ENCODE data around the gene TMED1. TPM values are rescaled to one million over a fixed set of nuclear protein-coding genes. Genes with fewer than 3 reads are reported as not detected.

The TMED1 gene
- total RNA-seq, 1 experiment from 2014 or later, result 32.3 TPM

- peak; percentile 77 for DNase-seq
- H4K20me1 ChIP-seq (ENCODE audit: control insufficient read depth, insufficient read depth, insufficient read length), result no peaks in the 10 kb centered on the region
- H3K4me3 Mint-ChIP-seq, result no peak overlapping the region
- H2BK15ac ChIP-seq (ENCODE audit: low read depth, low read length), result no peak overlapping the region
- H3K27me3 ChIP-seq (ENCODE audit: insufficient read depth, low read length), result no peaks in the 10 kb centered on the region
- no peak overlapping the region for H3T11ph ChIP-seq (ENCODE audit: low read length)
- no peak overlapping the region for H4K91ac ChIP-seq (ENCODE audit: insufficient read length, low read depth, low read length)
- H3K14ac ChIP-seq (ENCODE audit: insufficient read depth, low read length), result no peak overlapping the region
- H3K4me1 Mint-ChIP-seq, result peaks cover 0 to 7% of the 10 kb centered on the region in 2 experiments; a peak in 1 of 4 replicates
- H3K4me1 ChIP-seq (ENCODE audit: insufficient read depth, low read length), result no peaks in the 10 kb centered on the region
- no peak overlapping the region for H2BK120ac ChIP-seq (ENCODE audit: low read depth, low read length, poor library complexity, severe bottlenecking)
- no peak overlapping the region for H3K23ac ChIP-seq (ENCODE audit: insufficient read length, low read depth, low read length)
- no peaks in the 10 kb centered on the region for H3K23me2 ChIP-seq (ENCODE audit: insufficient read length, low read depth, low read length, poor library complexity, severe bottlenecking)
- no peak overlapping the region for H2BK12ac ChIP-seq (ENCODE audit: insufficient read length, low read depth, low read length)
- no peak overlapping the region for H2AK5ac ChIP-seq (ENCODE audit: insufficient read length, low read length)
- H4K8ac ChIP-seq (replicated peaks; ENCODE audit: insufficient read length, low read depth, low read length), result no peak overlapping the region
- no peak overlapping the region for H2BK20ac ChIP-seq (ENCODE audit: low read depth, low read length, poor library complexity, severe bottlenecking)
- H3K27me3 Mint-ChIP-seq (ENCODE audit: low read depth), result peaks cover 8% of the 10 kb centered on the region
- no CpG with 5 or more reads among the region's 5 CpGs for WGBS (ENCODE audit: extremely low coverage, insufficient read length, low lambda C conversion rate)
- H2AFZ ChIP-seq (ENCODE audit: low read length), result no peak overlapping the region
- no peak overlapping the region for H3K56ac ChIP-seq (ENCODE audit: insufficient read length, low read depth, low read length)
- H3K9me3 ChIP-seq (ENCODE audit: control insufficient read depth, low read depth, low read length), result no peaks in the 10 kb centered on the region
- no peaks in the 10 kb centered on the region for H3K79me1 ChIP-seq (ENCODE audit: insufficient read depth, low read depth, low read length, poor library complexity, severe bottlenecking)
- peak; percentile 74 for TF ChIP-seq CTCF (conservative IDR thresholded peaks at IDR 0.05)
- no peak overlapping the region for H4K5ac ChIP-seq (ENCODE audit: insufficient read length, low read depth, low read length)
- H3K27ac ChIP-seq (ENCODE audit: insufficient read length, low read depth, low read length), result no peak overlapping the region
- no peak overlapping the region for H3K27ac Mint-ChIP-seq
- H3K9me3 Mint-ChIP-seq, result no peaks in the 10 kb centered on the region
- no peak overlapping the region for H2BK5ac ChIP-seq (ENCODE audit: insufficient read length, low read length)
- no peak overlapping the region for H3K9ac ChIP-seq (ENCODE audit: extremely low read depth, insufficient read length, low read length)
- H3K79me2 ChIP-seq (ENCODE audit: insufficient read depth, low read length), result no peaks in the 10 kb centered on the region
- H3K36me3 Mint-ChIP-seq (ENCODE audit: insufficient read depth in 1 of 3, low read depth in 3 of 3), result no peaks in the 10 kb centered on the region
- no peak overlapping the region for H3K18ac ChIP-seq (ENCODE audit: insufficient read length, low read depth, low read length)
- no peak overlapping the region for H3K4me2 ChIP-seq (ENCODE audit: insufficient read depth, insufficient read length, low read length)
- H3K4ac ChIP-seq (ENCODE audit: low read depth, low read length), result no peak overlapping the region
These were observed 20.0 kb upstream of the TMED1 start for GRCh38 chr19:10855879-10856522.

Measured in H9 (cell line).